GM18511 (cell line): ENCODE results near the gene CXCL14.

ENCODE experiments used
- ATAC-seq: cut with Tn5 transposase; IDR thresholded peaks from one replicate; pipeline ENCODE4 v1.9.1; 2021; ENCODE audit warnings: mild to moderate bottlenecking, moderate library complexity; ENCODE audit not compliant: unreplicated experiment

The CXCL14 gene

GRCh38 chr5:135598691-135599395, 20.1 kb upstream of the CXCL14 start:
- ATAC-seq = no peak

- no peak for ATAC-seq
Observed at GRCh38 chr5:135596788-135597187, 18.0 kb upstream of the CXCL14 start.

- ATAC-seq = no peak
Observed at GRCh38 chr5:135596157-135596763, 17.5 kb upstream of the CXCL14 start.

- no peak for ATAC-seq
Observed at GRCh38 chr5:135594416-135594960, 15.7 kb upstream of the CXCL14 start.

GRCh38 chr5:135593886-135594285, 15.1 kb upstream of the CXCL14 start:
- no peak for ATAC-seq

- no peak for ATAC-seq
Observed at GRCh38 chr5:135593141-135593540, 14.3 kb upstream of the CXCL14 start.

- no peak for ATAC-seq
Observed at GRCh38 chr5:135592312-135593045, 13.7 kb upstream of the CXCL14 start.

- no peak for ATAC-seq
Observed at GRCh38 chr5:135591277-135591676, 12.5 kb upstream of the CXCL14 start.

GRCh38 chr5:135589152-135589551, 10.4 kb upstream of the CXCL14 start:
- no peak for ATAC-seq

- ATAC-seq = no peak
Observed at GRCh38 chr5:135587721-135588663, 9.2 kb upstream of the CXCL14 start.

- ATAC-seq = no peak
Observed at GRCh38 chr5:135584918-135585317, 6.1 kb upstream of the CXCL14 start.

- ATAC-seq = no peak
Observed at GRCh38 chr5:135584276-135584675, 5.5 kb upstream of the CXCL14 start.

GRCh38 chr5:135582099-135582781, 3.4 kb upstream of the CXCL14 start:
- no peak for ATAC-seq

GRCh38 chr5:135578305-135578684, 496 bp downstream of the CXCL14 start:
- no peak for ATAC-seq

- no peak for ATAC-seq
Observed at GRCh38 chr5:135577421-135577820, 1.4 kb downstream of the CXCL14 start.

- no peak for ATAC-seq
Observed at GRCh38 chr5:135576075-135576599, 2.7 kb downstream of the CXCL14 start.

GRCh38 chr5:135574493-135574892, 4.3 kb downstream of the CXCL14 start:
- ATAC-seq = no peak

GRCh38 chr5:135571902-135572301, 6.9 kb downstream of the CXCL14 start:
- ATAC-seq = no peak

GRCh38 chr5:135571066-135571609, 7.7 kb downstream of the CXCL14 start:
- ATAC-seq = no peak

GRCh38 chr5:135570453-135570764, 8.4 kb downstream of the CXCL14 start:
- ATAC-seq = no peak
